PC-9 (cell line): Measurements from ENCODE around the gene IGFL1. TPM values are rescaled to one million over a fixed set of nuclear protein-coding genes. Genes with fewer than 3 reads are reported as not detected.
"Not testable (repeated sequence)": the region's sequence is repeated elsewhere in the genome, so short reads cannot be mapped to it uniquely, and the experiment has no call there.

Experiments
- BruUV-seq: library from RNA; stranded (reverse); fragments of 400-500 nt; replicated peaks from 2 replicates; lab custom pipeline; 2021; lab: Mats Ljungman, UMichigan
- CTCF ChIA-PET: fragments of 300-600 bp; sonication (Branson Sonifier 250); formaldehyde crosslinking; loops from one replicate; lab custom pipeline; 2022; ENCODE audit warnings: antibody characterized with exemption; lab: Charles Lee
- POLR2A ChIA-PET: fragments of 300-600 bp; sonication (Branson Sonifier 250); formaldehyde crosslinking; loops from one replicate; lab custom pipeline; 2022; ENCODE audit warnings: antibody characterized with exemption; ENCODE audit not compliant: unreplicated experiment; lab: Charles Lee
- DNase-seq, 2 experiments: peaks; one replicate each; pipeline versions ENCODE4 v3.0.0 to v3.0.0-alpha.2; 2015 to 2022; ENCODE audit warnings: mixed read lengths in 1 of 2
- H2AFZ ChIP-seq: fragments of 200-600 bp; sonication (generic); 2 replicates; pipeline ENCODE4 v1.8.1; 2017; ENCODE audit warnings: antibody characterized with exemption
- H3F3A ChIP-seq: fragments of 200-600 bp; sonication (generic); 2 replicates; pipeline ENCODE4 v1.8.1; 2017; ENCODE audit warnings: antibody characterized with exemption, mild to moderate bottlenecking, low read depth; ENCODE audit not compliant: insufficient read depth
- H3K27ac ChIP-seq: fragments of 200-600 bp; sonication (generic); 2 replicates; pipeline ENCODE4 v1.6.1; 2016; ENCODE audit warnings: mixed run types
- H3K27me3 ChIP-seq: fragments of 200-600 bp; sonication (generic); 2 replicates; pipeline ENCODE4 v1.6.1; 2016; ENCODE audit warnings: low read depth, mixed run types; ENCODE audit not compliant: insufficient read depth
- H3K36me3 ChIP-seq: fragments of 200-600 bp; sonication (generic); 2 replicates; pipeline ENCODE4 v1.6.1; 2016; ENCODE audit warnings: low read depth, mixed run types
- H3K4me1 ChIP-seq: fragments of 200-600 bp; sonication (generic); replicated peaks from 2 replicates; pipeline ENCODE4 v1.6.1; 2016; ENCODE audit warnings: mixed run types; ENCODE audit not compliant: insufficient read depth
- H3K4me2 ChIP-seq: fragments of 200-600 bp; sonication (generic); 2 replicates; pipeline ENCODE4 v1.6.1; 2017; ENCODE audit warnings: mixed run types
- H3K4me3 ChIP-seq: fragments of 200-600 bp; sonication (generic); 2 replicates; pipeline ENCODE4 v1.6.1; 2016; ENCODE audit warnings: mixed run types
- H3K79me2 ChIP-seq: fragments of 200-600 bp; sonication (generic); 2 replicates; pipeline ENCODE4 v1.6.1; 2017; ENCODE audit warnings: low read depth, mixed run types
- H3K9me2 ChIP-seq: fragments of 200-600 bp; sonication (generic); 2 replicates; pipeline ENCODE4 v1.8.1; 2017; ENCODE audit warnings: mild to moderate bottlenecking; ENCODE audit not compliant: insufficient read depth
- H3K9me3 ChIP-seq: fragments of 200-600 bp; sonication (generic); 2 replicates; pipeline ENCODE4 v1.8.1; 2016; ENCODE audit warnings: low read depth; ENCODE audit not compliant: insufficient read depth
- H4K20me1 ChIP-seq: fragments of 200-600 bp; sonication (generic); 2 replicates; pipeline ENCODE4 v1.8.1; 2017; ENCODE audit not compliant: insufficient read depth
- EZH2 ChIP-seq: fragments of 200-600 bp; sonication (generic); IDR thresholded peaks from 2 replicates; pipeline ENCODE4 v1.8.0; 2017; ENCODE audit warnings: antibody characterized with exemption, low read depth
- intact Hi-C: fragments of 100-400 bp; cut with micrococcal nuclease; formaldehyde crosslinking; loops from one replicate; pipeline ENCODE4 v1.10.0; 2022; ENCODE audit not compliant: unreplicated experiment
- total RNA-seq: library from RNA; stranded (reverse); gene quantifications from 2 replicates; pipeline ENCODE4 v1.2.3, GENCODE V29; 2021
- TF ChIP-seq, protein P1 (sequence below): fragments of 200-600 bp; sonication (generic); conservative IDR thresholded peaks from 2 replicates; pipeline ENCODE4 v1.6.1; 2017; ENCODE audit warnings: mixed run types, antibody characterized with exemption, mild to moderate bottlenecking, moderate library complexity

Gene IGFL1
- total RNA-seq, 1 experiment from 2014 or later = 2.6 TPM

- Histone ChIP-seq H3K4me3 (no peak overlapping the region), H3K36me3 (no peaks in the 10 kb centered on the region), H3K4me2 (peak overlapping the region; percentile 37; the same call in 1 of the 2 replicates), H3K79me2 (no peaks in the 10 kb centered on the region), H3K27ac (peak overlapping the region; percentile 49), H3K27me3 (no peaks in the 10 kb centered on the region), H3K4me1 (peaks cover 75% of the 10 kb centered on the region), H4K20me1 (no peaks in the 10 kb centered on the region), H2AFZ (no peak overlapping the region), H3K9me2 (no peaks in the 10 kb centered on the region), H3F3A (peaks cover 62% of the 10 kb centered on the region), H3K9me3 (peaks cover 9% of the 10 kb centered on the region; the same call in 1 of the 2 replicates)
- DNase-seq = peak in 1 of 2 experiments; percentile 50
- POLR2A ChIA-PET = interaction anchor here (0.6 kb wide), 1 partner anchor 35 kb away, joined by 13 read pairs; no protein-coding TSS in a partner anchor
- CTCF ChIA-PET = interaction anchor here (0.5 kb wide), 1 partner anchor 204 kb away, joined by 3 read pairs; no protein-coding TSS in a partner anchor
- TF ChIP-seq, protein P1, sequence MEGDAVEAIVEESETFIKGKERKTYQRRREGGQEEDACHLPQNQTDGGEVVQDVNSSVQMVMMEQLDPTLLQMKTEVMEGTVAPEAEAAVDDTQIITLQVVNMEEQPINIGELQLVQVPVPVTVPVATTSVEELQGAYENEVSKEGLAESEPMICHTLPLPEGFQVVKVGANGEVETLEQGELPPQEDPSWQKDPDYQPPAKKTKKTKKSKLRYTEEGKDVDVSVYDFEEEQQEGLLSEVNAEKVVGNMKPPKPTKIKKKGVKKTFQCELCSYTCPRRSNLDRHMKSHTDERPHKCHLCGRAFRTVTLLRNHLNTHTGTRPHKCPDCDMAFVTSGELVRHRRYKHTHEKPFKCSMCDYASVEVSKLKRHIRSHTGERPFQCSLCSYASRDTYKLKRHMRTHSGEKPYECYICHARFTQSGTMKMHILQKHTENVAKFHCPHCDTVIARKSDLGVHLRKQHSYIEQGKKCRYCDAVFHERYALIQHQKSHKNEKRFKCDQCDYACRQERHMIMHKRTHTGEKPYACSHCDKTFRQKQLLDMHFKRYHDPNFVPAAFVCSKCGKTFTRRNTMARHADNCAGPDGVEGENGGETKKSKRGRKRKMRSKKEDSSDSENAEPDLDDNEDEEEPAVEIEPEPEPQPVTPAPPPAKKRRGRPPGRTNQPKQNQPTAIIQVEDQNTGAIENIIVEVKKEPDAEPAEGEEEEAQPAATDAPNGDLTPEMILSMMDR = no peak
- no peak for TF ChIP-seq EZH2
- no TSS peak for BruUV-seq
- intact Hi-C loops = no loop called here
Measured at GRCh38 chr19:46256855-46257254, 27.3 kb downstream of the IGFL1 start.

- H4K20me1 ChIP-seq, H3K27me3 ChIP-seq, H3K4me2 ChIP-seq, POLR2A ChIA-PET, DNase-seq, H3K9me2 ChIP-seq, H2AFZ ChIP-seq, H3K79me2 ChIP-seq, BruUV-seq, H3K36me3 ChIP-seq, H3K9me3 ChIP-seq, H3K27ac ChIP-seq, H3K4me3 ChIP-seq: not testable (repeated sequence)
- intact Hi-C loops = loop anchor here (10.0 kb wide), 1 partner anchor 397 kb away; the partner anchor contains the start of genes FOXA3 and SYMPK
- H3F3A ChIP-seq = peaks cover 48% of the 10 kb centered on the region
- H3K4me1 ChIP-seq = peaks cover 72% of the 10 kb centered on the region
- CTCF ChIA-PET = interaction anchor here (0.6 kb wide), 1 partner anchor 171 kb away, joined by 15 read pairs; no protein-coding TSS in a partner anchor
Measured at GRCh38 chr19:46261501-46261900, 32.0 kb downstream of the IGFL1 start.

- H3K36me3 ChIP-seq, H3K9me3 ChIP-seq, H2AFZ ChIP-seq, H3K4me3 ChIP-seq, BruUV-seq, H3K27me3 ChIP-seq, CTCF ChIA-PET, H4K20me1 ChIP-seq, H3K79me2 ChIP-seq, H3K9me2 ChIP-seq: not testable (repeated sequence)
- peaks cover 59% of the 10 kb centered on the region for H3K4me1 ChIP-seq
- intact Hi-C loops = loop anchor here (1.0 to 10.0 kb wide), 5 partner anchors 30 to 398 kb away; partner anchors contain the start of genes FOXA3 and SYMPK
- peaks cover 42% of the 10 kb centered on the region for H3F3A ChIP-seq
- peak overlapping the region; percentile 75 for H3K27ac ChIP-seq
- DNase-seq = peak; percentile 61 to 98
- POLR2A ChIA-PET = interaction anchor here (0.6 to 0.7 kb wide), 3 partner anchors 32 to 52 kb away, joined by 3 to 4 read pairs (median 4); partner anchors contain the start of gene IGFL1
- peak overlapping the region; percentile 40 for H3K4me2 ChIP-seq
Measured at GRCh38 chr19:46262684-46263296, 33.2 kb downstream of the IGFL1 start.

- DNase-seq, H2AFZ ChIP-seq, H3K9me2 ChIP-seq, H3K4me3 ChIP-seq, H3K36me3 ChIP-seq, H3K9me3 ChIP-seq, H3K27ac ChIP-seq, BruUV-seq, H3K79me2 ChIP-seq, H3K27me3 ChIP-seq, H4K20me1 ChIP-seq: not testable (repeated sequence)
- ChIA-PET CTCF (interaction anchor here (0.6 to 3.9 kb wide), 11 partner anchors 17 to 448 kb away, joined by 3 to 28 read pairs (median 4); no protein-coding TSS in a partner anchor), POLR2A (interaction anchor here (0.5 kb wide), 1 partner anchor 102 kb away, joined by 3 read pairs; no protein-coding TSS in a partner anchor)
- Histone ChIP-seq H3K4me1 (peaks cover 41% of the 10 kb centered on the region), H3K4me2 (peak overlapping the region; percentile 37; the same call in 1 of the 2 replicates), H3F3A (peaks cover 23% of the 10 kb centered on the region)
- intact Hi-C loops = loop anchor here (1.0 to 10.0 kb wide), 5 partner anchors 72 to 400 kb away; partner anchors contain the start of genes FOXA3 and SYMPK
Measured at GRCh38 chr19:46264801-46265200, 35.3 kb downstream of the IGFL1 start.
